H54 (cell line): Measurements from ENCODE around the gene ZBTB45.

ENCODE experiments used
- DNase-seq: peaks from one replicate; pipeline ENCODE4 v3.0.0; 2011; ENCODE audit warnings: low spot score, mixed read lengths; ENCODE audit not compliant: insufficient read length
- FAIRE-seq: peaks from 3 replicates; lab custom pipeline; 2011; peaks lifted over from hg19 to GRCh38; lab: Jason Lieb, UNC
- POLR2A ChIP-seq: IDR thresholded peaks from 2 replicates; pipeline ENCODE4 v1.6.1; 2011; ENCODE audit warnings: low read depth, mild to moderate bottlenecking, low read length

ZBTB45 gene

GRCh38 chr19:58519355-58520256 lies at the start of gene ZBTB45:
TSS of gene ZBTB45 (minus strand) at chr19:58519810. CDS start at chr19:58517673, 2,137 bp downstream.
- FAIRE-seq, result no peak
- peak; percentile 96 for DNase-seq
- peak; percentile 83 for TF ChIP-seq POLR2A

DNA sequence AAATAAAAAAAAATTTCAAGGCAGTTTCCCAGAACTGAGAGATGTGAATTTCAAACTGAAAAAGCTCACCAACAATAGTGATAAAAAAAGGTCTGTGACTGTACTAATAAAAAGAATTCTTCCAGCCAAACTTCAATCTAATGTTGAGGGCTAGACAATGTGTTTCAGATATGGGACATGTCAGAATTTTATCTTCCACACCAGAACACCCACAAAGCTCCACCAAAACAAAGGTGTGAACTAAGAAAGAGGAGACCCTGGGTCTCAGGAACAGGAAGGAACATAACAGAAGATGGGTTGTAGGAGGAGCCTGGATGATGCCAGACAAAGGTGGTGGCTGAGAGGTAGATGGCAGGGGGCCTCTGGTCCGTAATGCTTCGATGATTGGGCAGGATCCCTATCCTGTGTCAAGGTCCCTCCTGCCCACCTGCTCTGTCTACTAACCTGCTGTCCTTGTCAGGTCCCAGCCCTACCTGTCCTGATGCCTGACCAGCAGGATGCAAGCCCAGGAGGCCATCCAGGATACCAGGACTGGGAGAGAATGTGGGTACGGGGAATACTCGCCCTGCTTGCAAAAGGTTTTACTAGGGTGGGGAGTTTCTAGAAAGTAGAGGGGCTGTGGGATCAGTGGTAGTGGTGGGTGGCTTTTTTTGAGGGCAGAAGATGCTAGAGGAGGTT lies 49.0 kb upstream of the ZBTB45 start:
- FAIRE-seq, result no peak
- no peak for DNase-seq
- TF ChIP-seq POLR2A, result no peak

GRCh38 chr19:58566989-58567388 lies 47.4 kb upstream of the ZBTB45 start:
- FAIRE-seq, result no peak
- DNase-seq, result no peak
- no peak for TF ChIP-seq POLR2A

DNA sequence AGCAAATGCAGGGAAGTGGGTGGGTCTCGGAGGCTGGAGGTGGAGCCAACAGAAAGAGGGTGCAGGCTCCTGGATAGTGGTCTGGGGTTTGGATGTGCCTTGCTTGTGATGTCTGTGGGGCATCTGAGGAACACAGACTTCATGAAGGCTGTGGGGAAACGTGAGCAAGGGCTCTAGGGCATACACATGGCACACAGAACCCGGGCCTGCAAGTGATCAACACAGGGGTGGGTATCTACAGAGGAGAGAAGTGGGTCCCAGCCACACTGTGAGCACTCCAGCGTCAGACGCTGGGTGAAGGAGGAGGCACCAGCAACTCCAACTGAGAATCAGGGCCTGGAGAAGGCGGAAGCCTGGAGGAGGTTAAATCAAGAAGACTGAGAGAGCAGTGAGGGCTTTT lies 44.2 kb upstream of the ZBTB45 start:
- FAIRE-seq (no peak), DNase-seq (no peak)

DNA sequence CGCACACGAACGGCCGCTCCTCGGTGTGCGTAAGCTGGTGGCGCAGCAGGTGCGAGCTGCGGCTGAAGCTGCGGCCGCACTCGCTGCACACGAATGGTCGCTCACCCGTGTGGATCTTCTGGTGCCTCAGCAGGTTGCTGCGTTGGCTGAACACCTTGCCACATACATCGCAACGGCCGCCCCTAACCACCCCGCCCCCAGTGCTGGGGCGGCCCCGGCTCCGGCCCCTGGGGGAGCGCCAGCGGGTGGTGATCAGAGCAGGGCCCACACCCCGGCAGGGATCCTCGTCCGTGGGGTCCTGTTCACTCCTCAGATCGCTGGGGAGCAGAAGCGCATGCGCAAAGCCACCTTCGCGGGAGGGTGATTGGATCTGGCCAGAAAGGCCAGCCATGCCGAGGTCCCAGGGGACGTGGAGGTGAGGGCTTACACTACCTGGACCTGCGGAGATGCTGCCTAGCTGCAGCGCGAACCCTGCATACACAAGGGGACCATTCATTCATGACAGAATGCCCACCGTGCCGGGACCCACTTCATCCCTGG lies 43.5 kb upstream of the ZBTB45 start:
- TF ChIP-seq POLR2A, result no peak; the same call in 1 of the 2 replicates
- no peak for DNase-seq

More for the DNA sequence above, 44.2 kb upstream of the ZBTB45 start:
- TF ChIP-seq POLR2A, result no peak

DNA sequence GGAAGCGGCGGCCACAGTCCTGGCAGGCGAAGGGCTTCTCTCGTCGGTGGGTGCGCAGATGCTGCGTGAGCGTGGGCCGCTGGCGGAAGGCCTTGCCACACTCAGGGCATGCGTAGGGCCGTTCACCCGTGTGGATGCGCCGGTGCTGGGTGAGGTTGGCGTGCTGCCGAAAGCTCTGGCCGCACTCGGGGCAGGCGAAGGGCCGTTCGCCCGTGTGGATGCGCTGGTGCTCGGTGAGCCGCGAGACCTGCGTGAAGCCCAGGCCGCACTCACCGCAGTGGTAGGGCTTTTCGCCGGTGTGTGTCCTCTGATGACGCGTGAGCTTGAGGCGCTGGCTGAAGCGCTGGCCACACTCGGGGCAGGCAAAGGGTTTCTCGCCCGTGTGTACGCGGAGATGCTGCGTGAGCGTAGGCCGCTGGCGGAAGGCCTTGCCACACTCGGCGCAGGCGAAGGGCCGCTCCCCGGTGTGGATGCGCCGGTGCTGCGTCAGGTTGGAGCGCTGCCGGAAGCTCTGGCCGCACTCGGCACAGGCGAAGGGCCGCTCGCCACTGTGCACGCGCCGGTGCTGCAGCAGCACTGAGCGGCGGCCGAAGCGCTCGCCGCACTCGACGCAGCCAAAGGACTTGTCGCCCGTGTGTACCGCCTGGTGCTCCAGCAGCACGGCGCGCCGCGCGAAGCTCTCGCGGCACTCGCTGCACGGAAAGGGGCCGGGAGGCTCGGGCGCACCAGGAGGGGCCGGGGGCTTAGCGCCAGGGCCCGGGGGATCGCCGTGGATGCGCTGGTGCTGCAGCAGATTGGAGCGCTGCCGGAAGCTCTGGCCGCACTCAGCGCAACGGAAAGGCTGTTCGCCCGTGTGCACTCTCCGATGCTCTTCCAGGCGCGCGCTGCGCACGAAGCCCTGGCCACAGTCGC lies 42.8 kb upstream of the ZBTB45 start:
- DNase-seq (no peak), FAIRE-seq (no peak)
- peak; percentile 16; the same call in 1 of the 2 replicates for TF ChIP-seq POLR2A

More for the DNA sequence above, 43.5 kb upstream of the ZBTB45 start:
- no peak for FAIRE-seq

GRCh38 chr19:58561373-58562121 lies 41.9 kb upstream of the ZBTB45 start:
- FAIRE-seq (no peak), DNase-seq (no peak)
- TF ChIP-seq POLR2A, result no peak

- DNase-seq (no peak), FAIRE-seq (no peak)
- no peak for TF ChIP-seq POLR2A
These were observed 41.3 kb upstream of the ZBTB45 start for GRCh38 chr19:58560921-58561320.

DNA sequence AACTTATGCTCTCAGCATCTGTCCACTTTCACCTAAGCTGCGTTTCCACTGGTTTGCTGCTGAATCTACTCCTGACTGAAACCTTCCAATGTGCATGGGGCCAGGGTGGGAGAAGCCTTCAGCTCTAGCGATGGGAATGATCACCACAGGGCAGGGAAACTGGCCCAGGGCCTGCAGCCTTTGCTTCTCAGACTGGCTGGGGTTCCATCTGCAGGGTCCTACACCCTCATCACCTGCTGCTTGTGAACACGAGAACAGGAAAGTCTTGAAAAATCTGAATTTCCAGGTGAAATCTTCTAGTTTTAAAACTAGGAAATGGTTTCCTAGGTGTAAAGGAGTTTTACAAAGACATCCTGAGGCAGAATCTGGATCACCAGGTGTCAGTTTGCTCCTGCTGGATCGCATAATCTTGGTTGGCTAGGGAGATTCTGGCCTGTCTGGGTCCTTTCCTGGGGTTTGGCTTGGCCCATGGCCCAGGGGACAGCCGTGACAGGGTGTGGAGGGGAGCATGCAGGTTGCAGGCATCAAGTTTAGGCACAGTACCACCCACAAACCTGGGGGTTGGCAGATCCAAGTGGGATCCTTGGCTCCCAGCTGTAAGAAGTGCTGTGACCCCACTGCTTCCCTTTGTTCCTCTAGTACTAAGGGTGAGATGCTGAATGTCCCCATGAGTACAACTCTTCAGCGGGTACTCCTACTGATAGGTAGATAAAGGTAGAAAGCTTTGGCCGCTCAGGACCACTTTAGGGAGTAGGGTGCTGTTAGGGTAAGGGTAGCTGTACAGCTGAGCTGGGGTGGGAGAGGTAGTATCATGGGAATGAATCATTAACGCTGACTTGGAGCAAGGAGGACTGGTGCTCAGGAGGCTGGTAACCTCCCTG lies 40.6 kb upstream of the ZBTB45 start:
- FAIRE-seq, result no peak
- DNase-seq, result no peak
- TF ChIP-seq POLR2A, result no peak

- FAIRE-seq (no peak), DNase-seq (peak; percentile 100)
- TF ChIP-seq POLR2A, result peak; percentile 78
These were observed 39.8 kb upstream of the ZBTB45 start for GRCh38 chr19:58559275-58560006.
